ENCODE results near the gene COL12A1.

The COL12A1 gene

DNA sequence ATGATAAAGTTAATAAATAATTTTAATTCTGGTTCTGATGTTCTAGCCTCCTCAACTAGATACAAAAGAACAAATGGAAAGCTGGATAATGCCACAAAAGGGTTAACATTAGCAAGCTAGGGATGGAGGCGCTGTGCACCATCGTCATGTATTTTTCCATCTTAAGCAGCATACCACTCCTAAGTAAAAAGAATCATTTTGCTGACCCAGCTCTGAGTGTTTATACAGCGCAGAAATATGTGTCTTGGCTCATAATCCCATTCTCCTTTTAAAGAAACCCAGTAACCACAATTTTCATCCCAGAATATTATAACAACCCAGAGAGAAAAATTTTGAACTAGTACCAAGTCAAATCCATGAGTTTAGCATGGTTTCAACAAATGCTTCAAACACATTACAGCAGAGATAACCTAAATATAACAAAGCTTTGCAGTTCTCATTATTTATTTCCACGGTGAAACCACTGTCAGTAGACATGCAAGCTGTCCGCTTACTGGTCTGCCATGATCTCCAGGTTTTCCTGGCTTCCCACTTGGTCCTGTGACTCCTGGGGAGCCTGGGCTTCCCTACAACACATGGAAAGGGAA, 111.1 kb downstream of the COL12A1 start:
- DNase-seq, result no peak

GRCh38 chr6:75091467-75092190, 114.2 kb downstream of the COL12A1 start:
- DNase-seq, result no peak

GRCh38 chr6:75090576-75090975, 115.3 kb downstream of the COL12A1 start:
- DNase-seq, result no peak

GRCh38 chr6:75089921-75090320, 115.9 kb downstream of the COL12A1 start:
- DNase-seq, result no peak

GRCh38 chr6:75089151-75089897, 116.5 kb downstream of the COL12A1 start:
- DNase-seq, result no peak

DNA sequence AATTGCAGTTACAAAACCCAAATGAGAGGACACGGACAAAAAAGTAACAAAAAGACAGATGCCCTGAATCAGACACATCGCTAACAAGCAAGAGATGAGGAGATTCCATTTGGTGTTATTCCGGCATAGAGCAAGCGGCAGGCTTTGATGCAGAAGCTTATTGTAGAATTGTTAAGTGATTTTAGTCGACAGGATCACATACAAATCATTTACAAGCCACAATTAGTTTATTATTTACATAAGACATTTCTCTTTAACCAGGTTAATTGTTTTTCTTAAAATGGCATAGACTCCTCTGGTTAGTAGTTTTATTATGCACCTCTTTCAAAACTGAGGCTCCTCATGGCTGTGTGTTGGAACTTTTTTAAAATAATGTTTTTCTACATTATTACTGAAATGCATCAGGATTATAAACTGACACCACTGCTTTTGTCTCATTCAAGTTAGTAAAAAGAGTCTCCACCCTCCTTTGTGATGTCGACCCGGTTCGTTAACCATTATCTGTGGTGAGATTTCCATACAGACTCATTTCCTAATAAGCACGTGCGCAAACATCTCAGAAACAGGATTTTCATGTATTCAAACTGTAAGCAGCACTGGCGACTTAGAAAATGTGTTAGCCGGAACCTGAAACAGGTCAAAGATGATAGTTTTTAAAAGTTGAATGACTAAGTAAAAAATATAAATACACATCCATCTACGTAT, 119.8 kb downstream of the COL12A1 start:
- DNase-seq, result no peak

DNA sequence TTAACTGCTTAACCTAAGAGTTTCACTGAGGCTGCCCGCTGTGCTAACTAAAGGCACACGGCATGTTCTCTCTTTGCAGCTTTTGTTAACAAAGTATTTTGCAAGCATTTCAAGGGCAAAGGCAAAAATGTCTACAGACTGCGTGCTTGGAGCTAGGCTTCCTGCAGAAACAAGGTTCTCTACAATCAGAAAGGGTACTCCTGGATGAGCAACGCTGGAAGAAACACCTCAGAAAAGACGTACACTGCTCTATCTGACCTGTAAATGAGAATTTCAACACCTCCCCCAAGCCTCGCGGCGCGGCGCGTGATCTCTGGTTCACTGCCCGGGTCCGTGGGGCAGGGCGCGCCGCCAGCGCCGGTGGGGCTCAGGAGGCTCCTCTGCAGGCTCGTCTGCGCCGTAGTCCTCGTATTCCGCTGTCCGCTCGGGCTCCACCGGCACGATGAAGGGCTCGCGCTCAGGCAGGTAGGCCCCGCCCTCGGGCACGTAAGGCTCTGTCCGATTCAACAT, 120.9 kb downstream of the COL12A1 start:
- no peak for DNase-seq

- DNase-seq, result no peak
These were observed 121.8 kb downstream of the COL12A1 start for GRCh38 chr6:75084018-75084417.

- no peak for DNase-seq
These were observed 123.9 kb downstream of the COL12A1 start for GRCh38 chr6:75081921-75082320.

DNA sequence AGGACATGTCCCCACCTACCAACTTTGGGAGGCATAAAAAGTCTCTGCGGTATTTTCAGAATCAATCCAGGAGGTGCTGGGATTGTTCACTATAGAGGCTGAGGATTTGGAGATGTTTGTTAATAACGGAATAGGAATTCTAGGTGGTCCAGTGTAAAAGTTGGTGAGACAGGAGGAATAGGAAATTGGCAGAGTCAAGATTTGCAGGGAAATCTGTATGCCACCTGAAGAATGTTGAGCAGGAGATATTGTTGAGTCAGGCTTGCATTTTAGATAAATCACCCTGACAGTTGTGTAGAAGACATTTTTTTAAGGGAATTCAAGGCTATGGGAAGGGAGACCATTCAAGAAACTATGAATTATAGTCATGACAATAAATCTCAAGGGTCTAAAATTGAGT, 124.8 kb downstream of the COL12A1 start:
- DNase-seq, result no peak

DNA sequence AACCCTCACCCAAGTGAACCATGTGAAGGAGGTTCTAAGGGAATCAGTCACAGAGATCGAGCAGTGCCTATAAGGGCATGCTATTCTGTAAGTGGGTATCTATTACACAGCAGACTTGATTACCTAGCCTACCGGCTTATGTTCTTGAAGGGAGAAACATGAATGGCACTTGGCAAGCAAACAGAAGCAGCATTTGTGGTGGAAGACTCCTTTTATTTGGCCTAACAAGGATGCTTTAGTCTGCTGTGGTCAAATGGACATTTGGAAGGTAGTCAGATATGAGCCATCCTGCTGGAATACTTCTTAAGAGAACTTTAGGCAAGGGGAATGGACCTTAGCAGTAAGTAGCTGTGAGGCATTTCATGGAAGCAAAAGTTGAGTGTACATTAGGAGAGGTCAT, 126.3 kb downstream of the COL12A1 start:
- DNase-seq, result no peak

DNA sequence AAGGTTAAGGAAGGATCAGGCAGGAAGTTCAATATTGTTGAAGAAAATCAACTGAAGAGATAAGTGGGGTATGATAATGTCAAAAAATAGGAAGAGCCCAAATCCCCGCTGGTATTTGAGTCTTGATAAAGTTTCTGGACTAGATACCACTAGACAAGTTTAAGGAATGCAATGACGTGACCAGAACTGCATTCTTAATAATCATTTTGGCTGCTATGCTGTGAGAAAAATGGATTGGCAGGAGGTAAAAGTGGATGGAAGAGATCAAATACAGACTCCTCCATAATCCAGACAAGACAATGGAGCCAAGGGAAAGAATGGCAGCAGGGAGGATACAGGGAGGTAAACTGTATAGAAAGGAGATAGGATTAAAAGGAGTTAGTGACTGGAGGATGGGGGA, 128.2 kb downstream of the COL12A1 start:
- DNase-seq, result no peak

GRCh38 chr6:75076009-75076408, 129.8 kb downstream of the COL12A1 start:
- DNase-seq, result no peak

DNA sequence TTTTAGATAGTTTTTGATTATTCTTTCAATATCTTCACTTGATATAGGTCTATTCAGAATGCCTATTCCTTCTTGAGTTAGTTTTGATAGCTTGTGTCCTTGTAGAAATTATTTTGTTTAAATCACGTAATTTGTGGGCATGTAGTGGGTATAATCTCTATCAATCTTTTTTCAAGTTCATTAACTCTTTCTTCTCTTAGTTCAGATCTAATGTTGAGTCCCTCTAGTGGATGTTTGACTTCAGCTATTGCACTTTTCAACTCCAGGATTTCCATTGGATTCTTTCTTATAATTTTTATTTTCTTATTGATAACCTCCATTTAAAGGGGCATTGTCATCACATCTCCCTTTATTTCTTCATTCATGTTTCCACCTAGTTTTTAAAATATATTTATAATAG, 135.6 kb downstream of the COL12A1 start:
- DNase-seq, result no peak

GRCh38 chr6:75065523-75065922, 140.3 kb downstream of the COL12A1 start:
- no peak for DNase-seq

DNA sequence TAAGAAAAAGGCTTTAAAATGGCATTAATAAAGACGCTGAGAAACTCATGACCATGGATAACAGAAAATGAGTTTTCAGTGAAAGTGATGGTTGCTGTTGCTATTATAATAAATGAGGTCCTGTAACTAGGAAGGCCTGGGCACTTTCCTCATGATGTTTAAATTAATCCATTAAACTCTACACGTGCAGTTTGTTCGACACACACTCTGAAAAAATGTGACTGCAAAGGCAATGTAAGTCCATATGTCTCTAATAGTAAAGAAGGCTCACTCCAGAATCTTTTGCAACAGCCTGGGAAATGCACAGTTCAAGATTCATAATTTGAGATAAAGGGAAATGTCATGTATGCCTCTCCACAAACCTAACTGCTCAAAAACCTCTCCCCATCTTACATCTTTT, 153.4 kb downstream of the COL12A1 start:
- DNase-seq, result no peak

GRCh38 chr6:75049308-75049707, 156.5 kb downstream of the COL12A1 start:
- DNase-seq, result no peak

DNA sequence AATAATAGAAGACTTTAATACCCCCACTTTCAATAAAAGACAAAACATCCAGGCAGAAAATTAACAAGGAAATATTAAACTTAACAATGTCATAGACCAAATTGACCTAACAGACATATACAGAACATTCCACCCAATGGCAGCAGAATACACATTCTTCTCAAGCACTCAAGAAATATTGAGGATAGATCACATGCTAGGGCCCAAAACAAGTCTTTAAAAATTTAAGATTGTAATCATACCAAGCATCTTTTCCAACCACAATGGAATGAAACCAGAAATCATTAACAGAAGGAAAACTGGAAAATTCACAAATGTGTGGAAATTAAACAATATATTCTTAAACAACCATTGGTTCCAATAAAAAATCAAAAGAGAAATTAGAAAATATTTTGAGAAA, 161.0 kb downstream of the COL12A1 start:
- DNase-seq, result no peak

GRCh38 chr6:75041381-75041780, 164.5 kb downstream of the COL12A1 start:
- no peak for DNase-seq
